RPMI7951 (cell line): ENCODE results near the gene RPH3AL. TPM values are rescaled to one million over a fixed set of nuclear protein-coding genes. Genes with fewer than 3 reads are reported as not detected.

Experiments used
- DNase-seq: peaks from one replicate; pipeline ENCODE4 v3.0.0-alpha.2; 2012; ENCODE audit warnings: low read depth
- total RNA-seq: library from RNA; depleted of rRNA; stranded (reverse); fragments of >200 nt; shearing (Covaris generic); gene quantifications from 2 replicates; pipeline ENCODE4 v1.2.3, GENCODE V29; 2014

Gene RPH3AL
- total RNA-seq, 1 experiment from 2014 or later: 1.2 TPM

DNA sequence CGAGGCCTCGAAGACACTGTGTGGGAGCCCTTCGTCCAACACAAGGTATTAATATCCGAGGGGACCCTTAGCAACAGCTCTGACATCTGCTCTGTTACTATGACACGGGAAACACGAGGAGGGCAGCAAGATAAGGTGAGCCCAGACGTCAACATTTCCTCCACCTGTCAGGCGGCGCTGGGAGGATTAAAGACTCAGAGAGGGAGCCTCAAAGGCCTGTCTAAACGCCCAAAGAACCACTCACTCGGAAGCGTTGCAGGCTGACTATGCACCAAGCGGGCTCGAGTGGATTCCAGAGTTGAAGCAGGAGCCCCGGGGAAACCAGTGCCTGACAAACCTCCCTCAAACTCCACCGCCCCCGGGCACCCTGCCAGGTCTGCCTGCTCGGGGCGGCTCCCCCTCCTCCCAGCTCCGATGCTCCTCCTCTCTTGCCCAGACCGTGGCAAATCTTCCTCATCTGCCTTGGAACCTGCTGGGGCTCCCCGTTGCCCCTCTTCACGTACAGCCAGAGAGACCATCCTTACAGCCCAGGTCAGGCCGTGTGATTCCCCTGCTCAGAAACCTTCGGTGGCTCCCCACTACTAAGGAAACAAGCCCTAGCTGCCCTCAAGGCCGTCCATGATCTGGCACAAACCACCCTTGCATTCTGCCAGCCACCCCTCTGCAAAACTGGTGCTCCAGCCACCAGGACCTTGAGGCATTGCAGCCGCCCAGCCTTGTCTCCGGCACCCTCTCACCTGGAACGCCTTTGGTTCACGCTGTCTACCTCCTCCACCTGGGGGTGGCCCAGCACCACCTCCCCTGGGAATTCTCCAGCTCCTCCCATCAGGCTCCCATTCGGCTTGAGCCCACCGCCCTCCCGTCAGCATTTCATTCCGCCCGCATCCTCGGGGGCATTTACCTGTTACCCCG is 16.2 kb downstream of the RPH3AL start:
- DNase-seq: no peak

DNA sequence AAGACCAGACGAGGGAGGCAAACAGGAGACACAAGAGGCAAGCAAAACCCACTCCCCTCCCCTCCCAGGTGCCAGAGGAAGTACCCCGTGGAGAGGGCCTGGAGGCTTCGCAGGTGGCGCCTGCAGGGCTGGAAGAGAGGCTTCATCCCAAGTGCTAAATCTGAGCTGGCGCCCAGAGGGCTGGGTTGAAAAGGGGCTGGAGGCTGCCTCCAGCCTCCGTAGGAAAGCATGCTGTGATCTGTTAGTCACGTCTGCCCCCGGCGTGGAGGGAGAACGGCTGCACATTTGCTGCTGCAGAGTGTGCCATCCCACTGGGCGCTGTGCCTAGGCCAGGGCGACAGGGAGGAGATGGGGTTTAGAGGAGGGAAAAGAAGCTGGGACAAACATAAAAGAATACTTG is 16.9 kb downstream of the RPH3AL start:
- DNase-seq: no peak

DNA sequence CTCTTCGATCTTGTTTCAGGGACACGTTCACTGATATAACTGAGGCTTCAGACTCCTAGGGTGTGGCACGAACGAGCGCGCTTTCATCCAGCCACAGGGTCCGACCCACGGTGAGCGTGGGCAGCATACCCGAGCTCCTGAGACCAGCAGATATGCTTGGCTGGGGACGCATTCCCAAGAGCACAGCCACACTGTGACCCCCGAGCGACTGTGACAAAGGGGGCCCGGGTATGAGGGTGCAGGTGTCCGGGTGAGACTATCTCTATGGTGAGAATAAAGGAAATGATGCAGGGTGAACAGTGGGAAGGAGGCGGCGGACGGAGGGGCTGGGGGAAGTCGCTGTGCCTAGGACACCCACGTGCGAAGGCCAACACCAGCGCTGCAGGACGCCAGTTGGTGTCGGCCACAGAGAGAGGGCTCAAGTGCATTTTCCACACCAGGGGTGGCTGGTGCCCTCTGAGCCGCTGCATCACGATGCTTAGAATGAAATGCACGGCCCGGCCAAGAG is 17.6 kb downstream of the RPH3AL start:
- DNase-seq: no peak

DNA sequence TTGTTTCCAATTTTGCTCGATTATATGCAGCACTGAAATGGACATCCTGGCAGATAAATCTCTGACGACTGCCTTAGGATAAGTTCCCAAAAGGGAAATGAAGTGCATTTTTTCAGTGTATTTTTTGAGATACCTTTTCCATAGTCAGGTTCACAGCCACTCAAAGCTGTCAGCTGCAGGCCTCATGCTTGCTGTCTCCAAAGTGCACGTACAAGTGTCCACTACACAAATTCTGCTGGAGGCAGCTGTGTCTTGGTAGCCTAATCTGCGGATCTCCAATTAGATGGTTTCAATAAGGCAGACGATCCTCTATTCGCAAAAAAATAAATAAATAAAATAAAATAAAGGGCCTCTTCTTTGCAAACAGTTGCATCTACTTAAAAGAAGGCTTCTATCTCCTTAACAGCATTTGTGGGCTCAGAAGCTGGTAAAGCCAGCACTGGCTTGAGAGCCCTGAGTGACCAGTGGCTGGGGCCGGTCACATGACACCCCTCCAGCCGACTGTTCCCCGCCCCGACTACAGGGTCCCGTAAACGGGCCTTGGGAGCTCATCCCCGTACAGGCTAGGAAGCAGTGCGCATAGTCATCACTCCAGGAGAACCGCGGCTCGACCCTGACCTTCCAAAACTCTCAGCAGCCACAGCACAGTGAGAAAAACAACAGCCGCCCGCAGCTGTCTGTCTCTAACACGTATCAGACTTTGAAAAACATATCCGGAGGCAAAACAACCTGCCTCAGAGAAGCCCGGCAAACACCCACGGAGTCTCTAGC is 18.8 kb downstream of the RPH3AL start:
- DNase-seq: peak; percentile 60

- DNase-seq: peak; percentile 71
These were observed 19.9 kb downstream of the RPH3AL start for GRCh38 chr17:332558-333322.

GRCh38 chr17:332023-332422 is 20.6 kb downstream of the RPH3AL start:
- DNase-seq: no peak

DNA sequence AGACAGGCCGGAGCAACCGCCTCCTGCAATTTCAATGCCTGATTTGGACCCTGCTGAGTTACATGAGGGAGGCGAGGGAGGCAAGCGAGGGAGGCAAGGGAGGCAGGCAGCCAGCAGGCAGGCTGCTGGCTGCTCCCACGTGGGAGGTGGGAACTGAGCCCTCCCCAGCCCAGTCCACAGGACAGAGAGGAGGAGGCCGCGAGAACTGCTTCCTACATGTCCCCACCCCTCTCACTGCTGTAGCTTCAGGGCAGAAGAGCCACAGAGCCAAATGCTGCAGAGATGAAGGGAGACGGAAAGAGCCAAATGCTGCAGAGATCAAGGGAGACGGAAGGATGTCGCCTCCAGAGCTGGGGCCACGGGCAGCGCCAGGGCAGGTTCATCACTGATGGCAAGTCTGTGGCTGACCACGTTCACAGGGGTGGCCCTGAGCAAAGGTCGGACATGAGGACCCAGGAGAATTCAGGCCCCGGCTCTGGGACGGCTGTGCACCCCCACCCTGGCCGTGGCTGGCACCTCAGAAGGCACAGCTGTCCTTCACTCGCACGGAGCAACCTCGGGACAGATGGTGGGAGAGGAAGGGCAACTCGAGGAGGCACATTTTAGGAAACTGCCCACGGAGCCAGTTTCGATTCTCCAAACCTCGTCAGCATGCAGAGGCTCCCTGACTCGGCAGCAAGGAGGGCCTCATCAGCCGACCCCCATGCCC is 21.5 kb downstream of the RPH3AL start:
- peak; percentile 62 for DNase-seq

DNA sequence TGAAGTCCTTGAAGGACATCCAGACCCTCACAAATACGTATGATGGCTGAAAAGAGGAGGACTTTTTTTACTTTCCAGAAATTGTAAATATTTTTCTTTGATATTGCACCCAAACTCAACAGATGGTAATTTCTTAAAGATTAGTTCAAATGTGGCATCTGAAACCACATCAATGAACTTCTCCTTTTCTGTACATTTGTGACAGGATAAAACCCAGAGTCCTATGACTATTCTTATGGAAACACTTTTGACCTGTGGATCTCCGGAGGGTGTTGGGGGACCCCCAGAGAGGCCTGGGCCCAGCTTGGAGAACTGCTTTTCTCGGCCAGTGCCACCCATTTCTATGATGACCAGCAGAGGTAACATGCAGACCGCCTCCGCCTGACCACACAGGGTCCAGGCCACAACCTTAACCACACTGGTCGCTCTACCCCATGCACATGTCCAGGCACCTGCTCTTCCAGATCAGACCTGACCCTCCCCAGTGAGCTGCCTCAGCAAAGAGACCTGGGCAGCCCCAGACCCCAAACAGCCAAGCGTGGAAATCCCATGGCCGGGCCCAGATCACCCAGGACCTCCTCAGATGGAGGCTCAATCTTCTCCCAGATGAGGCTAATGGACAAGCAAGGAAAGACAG is 22.7 kb downstream of the RPH3AL start:
- DNase-seq: no peak

GRCh38 chr17:327971-328370 is 24.6 kb downstream of the RPH3AL start:
- DNase-seq: no peak

GRCh38 chr17:327296-327695 is 25.3 kb downstream of the RPH3AL start:
- DNase-seq: no peak

DNA sequence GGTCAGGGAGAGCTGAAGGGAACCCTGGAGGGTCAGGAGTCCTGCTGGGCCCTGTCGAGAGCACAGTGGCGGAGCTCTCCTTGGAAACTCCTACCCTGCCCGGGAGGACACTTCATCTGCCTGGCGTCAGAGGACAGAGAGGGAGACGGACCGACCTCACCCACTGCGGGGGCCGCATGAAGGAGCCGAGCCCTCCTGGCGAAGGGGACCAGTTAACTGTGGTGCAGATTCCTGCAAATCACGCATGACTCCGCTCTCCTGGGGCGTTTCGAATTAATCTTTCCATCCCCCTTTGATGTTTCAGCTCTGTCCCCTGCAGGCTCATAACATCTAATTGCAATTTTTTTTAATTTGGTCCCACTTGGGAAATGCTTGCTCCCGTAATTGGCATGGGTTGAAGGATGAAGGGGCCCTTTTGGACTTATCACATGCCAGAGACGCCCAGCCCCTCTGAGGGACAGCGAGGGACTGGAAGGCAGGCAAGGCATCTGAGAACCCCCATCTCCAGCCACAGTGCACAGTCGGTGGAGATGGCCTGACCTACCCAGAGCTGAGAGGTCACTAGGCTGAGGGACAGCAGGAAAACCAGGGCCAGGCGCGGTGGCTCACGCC is 26.5 kb downstream of the RPH3AL start:
- DNase-seq: no peak

DNA sequence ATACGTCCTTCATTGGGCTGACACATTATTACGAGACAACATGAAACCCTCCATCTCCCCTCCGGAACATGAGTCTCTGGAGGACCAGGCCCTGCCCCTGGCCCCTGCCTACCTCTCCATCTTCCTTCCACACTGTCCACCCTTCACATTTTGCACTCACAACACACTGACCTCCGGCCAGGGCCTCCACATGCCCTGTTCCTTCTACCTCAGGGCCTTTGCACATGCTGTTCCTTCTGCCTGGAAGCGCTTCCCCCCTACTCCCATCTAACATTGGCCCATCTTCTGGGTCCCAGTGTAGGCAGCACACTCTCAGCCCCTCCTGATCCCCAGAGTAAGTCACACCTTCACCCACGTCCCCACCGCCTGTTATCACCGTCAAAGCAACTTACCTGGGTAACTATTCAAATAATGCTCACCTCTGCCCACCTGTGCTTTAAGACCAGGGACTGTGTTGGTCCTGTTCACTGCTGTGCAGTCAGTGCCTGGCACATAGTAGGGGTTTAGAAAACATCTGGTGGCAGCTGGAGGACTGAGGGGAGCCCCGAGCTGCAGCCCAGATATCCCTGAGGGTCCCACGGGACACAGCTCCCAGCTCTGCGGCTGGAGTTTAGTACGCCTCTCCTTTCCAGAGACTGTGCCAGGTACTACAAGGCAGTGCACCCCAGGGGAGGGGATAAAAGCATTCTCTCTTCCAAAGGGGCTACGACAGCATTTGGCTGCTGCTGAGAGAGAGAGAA is 27.2 kb downstream of the RPH3AL start:
- DNase-seq: no peak

DNA sequence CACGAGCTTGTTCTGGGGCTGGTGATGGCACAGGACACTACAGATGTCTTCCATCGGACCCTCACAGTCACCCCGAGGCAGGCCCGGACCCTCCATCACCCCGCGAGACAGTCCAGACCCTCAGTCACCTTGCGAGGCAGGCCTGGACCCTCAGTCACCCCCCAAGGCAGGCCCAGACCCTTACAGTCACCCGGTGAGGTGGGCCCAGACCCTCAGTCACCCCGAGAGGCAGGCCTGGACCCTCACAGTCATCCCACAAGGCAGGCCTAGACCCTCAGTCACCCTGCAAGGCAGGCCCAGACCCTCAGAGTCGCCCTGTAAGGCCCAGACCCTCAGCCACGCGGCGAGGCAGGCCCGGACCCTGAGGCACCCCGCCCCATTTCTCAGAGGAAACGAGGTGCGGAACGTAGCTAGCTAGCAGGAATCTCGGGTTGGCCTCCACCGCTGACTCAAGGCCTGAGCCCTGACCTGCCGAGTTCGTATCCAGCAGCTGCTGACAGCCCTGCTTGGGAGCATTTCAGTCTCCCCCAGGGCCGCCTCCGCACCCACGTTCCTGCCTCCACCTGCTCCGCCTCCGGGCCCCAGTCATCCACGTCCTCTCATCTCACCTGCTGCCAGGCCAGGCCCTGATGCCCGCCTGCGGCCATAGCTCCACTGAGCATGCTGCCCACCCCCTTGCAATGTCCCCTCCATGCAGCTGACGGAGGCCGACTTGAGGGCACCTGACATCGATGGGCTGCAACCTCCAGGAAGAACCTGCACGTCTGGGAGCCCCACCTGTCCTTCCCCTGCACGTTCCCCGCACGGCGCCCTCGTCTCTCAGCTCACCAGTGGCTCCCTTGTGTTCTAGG is 28.7 kb downstream of the RPH3AL start:
- no peak for DNase-seq

- no peak for DNase-seq
These were observed 29.4 kb downstream of the RPH3AL start for GRCh38 chr17:323181-323580.

DNA sequence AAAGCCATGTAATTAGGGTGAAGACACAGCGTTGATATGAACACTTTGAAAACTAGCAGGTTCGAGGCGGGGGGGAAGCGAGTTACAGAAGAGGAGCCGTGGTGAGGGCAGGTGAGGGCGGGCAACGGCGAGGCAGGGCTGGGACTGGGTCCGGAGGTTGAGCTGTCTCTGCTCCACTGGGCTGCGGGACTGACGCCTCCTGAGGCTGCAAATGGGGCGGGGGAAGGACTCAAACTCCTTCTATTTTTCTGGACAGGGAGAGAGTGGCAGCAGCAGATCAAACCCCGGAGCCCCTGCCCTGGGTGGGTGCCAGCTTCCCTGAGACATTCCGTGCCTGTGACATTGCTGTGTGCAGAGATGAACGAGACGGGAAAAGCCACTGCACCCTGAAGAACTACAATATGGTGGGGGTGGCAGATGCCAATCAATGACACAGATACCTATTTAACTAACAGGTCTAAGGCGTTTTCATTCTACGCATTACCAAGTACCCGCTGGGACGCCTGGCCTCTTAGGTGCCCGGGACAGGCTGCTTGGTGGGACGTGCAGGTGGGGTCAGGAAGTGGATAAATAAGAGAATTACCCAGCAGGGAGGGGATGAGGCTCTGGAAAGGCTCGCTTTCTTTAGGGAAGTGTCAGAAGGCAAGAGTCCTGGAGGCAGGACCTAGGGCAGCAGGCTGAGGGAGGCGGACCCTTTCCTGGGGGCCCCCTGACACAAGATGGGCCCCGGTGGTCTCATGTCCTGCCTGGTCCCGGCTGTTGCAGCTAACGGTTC is 30.4 kb downstream of the RPH3AL start:
- DNase-seq: no peak

DNA sequence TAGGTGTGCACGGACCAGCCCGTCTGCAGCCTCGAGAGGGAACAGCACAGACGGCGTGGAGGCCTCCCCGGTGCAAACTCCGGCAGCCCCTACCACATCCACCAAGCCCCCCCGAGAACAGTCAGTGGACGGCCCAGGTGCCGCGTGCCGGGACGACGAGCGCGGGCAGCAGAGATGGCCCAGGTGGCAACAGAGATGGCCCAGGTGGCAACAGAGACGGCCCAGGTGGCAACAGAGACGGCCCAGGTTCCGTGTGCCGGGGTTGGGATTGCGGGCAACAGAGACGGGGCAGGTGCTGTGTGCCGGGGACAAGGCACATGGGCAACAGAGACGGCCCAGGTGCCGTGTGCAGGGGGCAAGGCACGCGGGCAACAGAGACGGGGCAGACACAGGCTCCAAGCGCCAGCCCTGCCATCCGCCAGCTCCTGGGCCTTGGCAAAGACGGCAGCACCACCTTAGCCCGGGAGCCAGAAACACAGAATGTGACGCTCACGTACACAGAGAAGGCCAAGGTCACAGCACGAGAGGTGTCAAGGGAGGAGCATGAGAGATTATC is 31.1 kb downstream of the RPH3AL start:
- no peak for DNase-seq

DNA sequence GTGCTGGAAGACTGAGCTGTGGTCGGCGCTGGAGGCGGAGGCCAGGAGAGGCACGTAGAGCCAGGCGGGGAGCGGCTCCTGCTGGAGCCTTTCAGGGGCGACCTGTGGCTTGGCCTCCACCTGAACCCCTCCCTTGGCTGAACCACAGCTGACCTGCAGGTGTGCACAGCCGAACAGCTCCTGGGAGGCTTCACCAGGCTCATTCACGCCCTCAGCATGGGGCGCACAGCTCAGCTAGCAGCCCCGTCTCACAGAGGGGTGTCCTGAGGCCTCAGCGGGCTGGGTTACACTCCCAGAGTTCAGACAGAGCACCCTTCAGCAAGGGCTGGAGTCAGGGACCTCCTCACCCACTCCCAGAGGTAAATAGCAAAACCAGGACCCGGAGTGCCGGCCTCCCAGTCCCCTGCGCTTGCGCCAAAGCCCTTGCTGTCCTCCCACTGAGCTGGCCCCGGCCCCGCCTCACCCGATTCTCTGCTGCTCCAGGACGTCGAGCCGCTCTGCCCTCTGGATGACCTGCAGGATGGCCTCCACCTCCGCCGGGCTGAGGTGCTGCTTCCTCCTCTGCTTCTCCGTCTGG is 31.7 kb downstream of the RPH3AL start:
- DNase-seq: no peak
